ENCODE results near the gene INPP5F.
A peak's percentile ranks its signal among the peaks of the same experiment; 100 is the strongest.

Gene INPP5F

GRCh38 chr10:119826771-119827170 lies 100.9 kb downstream of the INPP5F start:
- no peak for TF ChIP-seq BACH2 (CRISPR knock-in tag; IDR thresholded peaks at IDR 0.05; ENCODE audit: borderline replicate concordance)
- TF ChIP-seq, protein P1, sequence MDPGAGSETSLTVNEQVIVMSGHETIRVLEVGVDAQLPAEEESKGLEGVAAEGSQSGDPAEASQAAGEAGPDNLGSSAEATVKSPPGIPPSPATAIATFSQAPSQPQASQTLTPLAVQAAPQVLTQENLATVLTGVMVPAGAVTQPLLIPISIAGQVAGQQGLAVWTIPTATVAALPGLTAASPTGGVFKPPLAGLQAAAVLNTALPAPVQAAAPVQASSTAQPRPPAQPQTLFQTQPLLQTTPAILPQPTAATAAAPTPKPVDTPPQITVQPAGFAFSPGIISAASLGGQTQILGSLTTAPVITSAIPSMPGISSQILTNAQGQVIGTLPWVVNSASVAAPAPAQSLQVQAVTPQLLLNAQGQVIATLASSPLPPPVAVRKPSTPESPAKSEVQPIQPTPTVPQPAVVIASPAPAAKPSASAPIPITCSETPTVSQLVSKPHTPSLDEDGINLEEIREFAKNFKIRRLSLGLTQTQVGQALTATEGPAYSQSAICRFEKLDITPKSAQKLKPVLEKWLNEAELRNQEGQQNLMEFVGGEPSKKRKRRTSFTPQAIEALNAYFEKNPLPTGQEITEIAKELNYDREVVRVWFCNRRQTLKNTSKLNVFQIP (CRISPR knock-in tag; IDR thresholded peaks at IDR 0.05; ENCODE audit: borderline replicate concordance, low read depth) = no peak
- TF ChIP-seq ISL1 (CRISPR knock-in tag; IDR thresholded peaks at IDR 0.05) = no peak
- TF ChIP-seq OSR1 (CRISPR knock-in tag; IDR thresholded peaks at IDR 0.05) = no peak
- no peak for TF ChIP-seq TOX (CRISPR knock-in tag; IDR thresholded peaks at IDR 0.05; ENCODE audit: borderline replicate concordance)
- TF ChIP-seq TSHZ2 (CRISPR knock-in tag; IDR thresholded peaks at IDR 0.05) = no peak
- TF ChIP-seq ZNF70 (CRISPR knock-in tag; IDR thresholded peaks at IDR 0.05) = no peak
- TF ChIP-seq ARNTL (CRISPR knock-in tag; IDR thresholded peaks at IDR 0.05; ENCODE audit: borderline replicate concordance, low read depth) = no peak
- no peak for TF ChIP-seq CREB5 (CRISPR knock-in tag; IDR thresholded peaks at IDR 0.05; ENCODE audit: low read depth)
- TF ChIP-seq GLIS3 (CRISPR knock-in tag; IDR thresholded peaks at IDR 0.05) = no peak
- TF ChIP-seq TCF4 (CRISPR knock-in tag; IDR thresholded peaks at IDR 0.05; ENCODE audit: borderline replicate concordance) = no peak
- TF ChIP-seq SNAI2 (CRISPR knock-in tag; IDR thresholded peaks at IDR 0.05) = no peak
- ATAC-seq = peak; percentile 41; the same call in 2 of the 3 replicates

DNA sequence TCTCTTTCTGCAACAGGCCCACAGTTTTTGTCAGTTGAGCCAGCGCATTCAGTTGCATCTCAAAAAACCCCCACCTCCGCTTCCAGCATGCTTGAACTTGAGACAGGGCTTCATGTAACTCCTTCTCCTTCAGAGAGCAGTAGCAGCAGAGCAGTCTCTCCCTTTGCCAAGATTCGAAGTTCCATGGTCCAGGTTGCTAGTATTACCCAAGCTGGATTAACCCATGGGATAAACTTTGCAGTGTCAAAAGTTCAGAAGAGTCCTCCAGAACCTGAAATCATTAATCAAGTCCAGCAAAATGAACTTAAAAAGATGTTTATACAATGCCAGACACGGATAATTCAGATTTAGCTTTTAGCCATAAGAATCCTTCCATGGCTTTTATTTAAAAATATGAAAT lies 101.6 kb downstream of the INPP5F start:
- no peak for ATAC-seq
- TF ChIP-seq ZNF70 (CRISPR knock-in tag; IDR thresholded peaks at IDR 0.05) = no peak
- TF ChIP-seq ZFP30 (CRISPR knock-in tag; IDR thresholded peaks at IDR 0.05) = no peak
- TF ChIP-seq TSHZ2 (CRISPR knock-in tag; IDR thresholded peaks at IDR 0.05) = no peak
- no peak for TF ChIP-seq ARNTL (CRISPR knock-in tag; IDR thresholded peaks at IDR 0.05; ENCODE audit: borderline replicate concordance, low read depth)
- no peak for TF ChIP-seq CREB5 (CRISPR knock-in tag; IDR thresholded peaks at IDR 0.05; ENCODE audit: low read depth)
- no peak for TF ChIP-seq GLIS3 (CRISPR knock-in tag; IDR thresholded peaks at IDR 0.05)
- TF ChIP-seq BACH2 (CRISPR knock-in tag; IDR thresholded peaks at IDR 0.05; ENCODE audit: borderline replicate concordance) = no peak
- no peak for TF ChIP-seq CSDC2 (CRISPR knock-in tag; IDR thresholded peaks at IDR 0.05)
- no peak for TF ChIP-seq ESRRG (CRISPR knock-in tag; IDR thresholded peaks at IDR 0.05)
- TF ChIP-seq CSRNP3 (CRISPR knock-in tag; IDR thresholded peaks at IDR 0.05) = no peak
- no peak for TF ChIP-seq ZC3H10 (CRISPR knock-in tag; IDR thresholded peaks at IDR 0.05)
- no peak for TF ChIP-seq TOX (CRISPR knock-in tag; IDR thresholded peaks at IDR 0.05; ENCODE audit: borderline replicate concordance)
- TF ChIP-seq PATZ1 (CRISPR knock-in tag; IDR thresholded peaks at IDR 0.05; ENCODE audit: borderline replicate concordance) = no peak
- TF ChIP-seq ZNF8 (CRISPR knock-in tag; IDR thresholded peaks at IDR 0.05) = no peak
- TF ChIP-seq ZNF565 (CRISPR knock-in tag; conservative IDR thresholded peaks at IDR 0.05; ENCODE audit: low read depth) = no peak
- TF ChIP-seq TCF4 (CRISPR knock-in tag; IDR thresholded peaks at IDR 0.05; ENCODE audit: borderline replicate concordance) = no peak
- no peak for TF ChIP-seq ISL1 (CRISPR knock-in tag; IDR thresholded peaks at IDR 0.05)
- TF ChIP-seq, protein P1 (CRISPR knock-in tag; IDR thresholded peaks at IDR 0.05; ENCODE audit: borderline replicate concordance, low read depth) = no peak
- TF ChIP-seq RARB (CRISPR knock-in tag; IDR thresholded peaks at IDR 0.05) = no peak
- TF ChIP-seq SNAI2 (CRISPR knock-in tag; IDR thresholded peaks at IDR 0.05) = no peak

Data from SK-N-SH treated with all-trans-retinoic acid at 6 μM for 48 hours (cell line).